ENCODE results near the gene RAD51B.
"Not testable (repeated sequence)": the region's sequence is repeated elsewhere in the genome, so short reads cannot be mapped to it uniquely, and the experiment has no call there.

RAD51B gene

DNA sequence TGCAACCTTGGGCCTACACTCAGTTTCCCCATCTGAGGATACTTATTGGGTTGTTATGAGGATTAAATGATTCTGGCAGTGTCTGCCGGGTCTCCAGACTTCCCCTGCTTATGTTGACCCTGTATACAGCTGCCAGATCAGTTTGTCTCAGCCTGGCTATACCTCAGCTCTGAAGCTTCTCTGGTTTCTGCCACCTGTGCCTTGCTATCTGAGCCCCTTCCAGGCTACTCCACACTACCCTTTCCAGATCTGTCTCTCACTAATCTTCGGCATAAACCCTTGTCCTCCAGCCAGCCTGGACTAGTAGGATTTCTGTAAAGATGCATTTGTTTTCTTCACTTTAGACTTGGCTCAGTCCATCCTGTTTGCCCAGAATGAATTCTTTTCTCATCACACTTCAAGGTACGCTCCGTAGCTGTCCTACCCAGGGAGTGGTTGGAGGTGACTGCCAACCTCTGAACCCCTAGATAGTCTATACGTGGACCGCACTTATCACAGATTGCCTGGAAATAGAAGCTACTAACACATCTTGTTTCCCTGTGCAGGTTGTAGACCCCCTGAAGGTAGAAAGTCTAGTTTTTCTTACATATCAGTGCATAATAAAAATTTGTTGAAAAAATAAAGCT lies 422.4 kb downstream of the RAD51B start:
- DNase-seq: no peak

DNA sequence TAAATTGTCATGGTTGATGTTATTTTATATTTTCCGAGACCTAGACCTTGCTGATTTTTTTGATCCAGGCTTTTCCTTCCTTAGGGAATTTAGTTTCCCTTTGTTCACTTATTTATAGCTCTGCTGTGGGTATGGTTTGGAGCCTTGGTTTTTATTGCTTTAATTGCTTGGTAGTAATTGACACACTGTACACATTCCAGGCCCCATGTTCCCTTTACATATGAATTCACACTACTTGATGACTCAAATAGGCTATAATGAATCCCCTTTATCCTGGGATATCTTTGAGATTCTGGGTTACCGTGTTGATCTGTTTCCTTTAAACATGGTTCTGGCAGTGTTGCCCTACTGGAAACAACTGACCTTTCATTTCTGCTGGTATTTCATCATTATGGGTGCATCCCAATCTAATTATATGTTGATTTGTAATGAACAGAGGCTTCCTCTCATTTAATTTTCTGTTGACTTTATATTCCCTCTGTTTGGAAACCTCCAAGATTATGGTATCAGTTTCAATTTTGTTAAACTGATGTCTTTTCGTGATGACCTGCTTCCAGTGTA lies 424.0 kb downstream of the RAD51B start:
- DNase-seq: no peak

DNA sequence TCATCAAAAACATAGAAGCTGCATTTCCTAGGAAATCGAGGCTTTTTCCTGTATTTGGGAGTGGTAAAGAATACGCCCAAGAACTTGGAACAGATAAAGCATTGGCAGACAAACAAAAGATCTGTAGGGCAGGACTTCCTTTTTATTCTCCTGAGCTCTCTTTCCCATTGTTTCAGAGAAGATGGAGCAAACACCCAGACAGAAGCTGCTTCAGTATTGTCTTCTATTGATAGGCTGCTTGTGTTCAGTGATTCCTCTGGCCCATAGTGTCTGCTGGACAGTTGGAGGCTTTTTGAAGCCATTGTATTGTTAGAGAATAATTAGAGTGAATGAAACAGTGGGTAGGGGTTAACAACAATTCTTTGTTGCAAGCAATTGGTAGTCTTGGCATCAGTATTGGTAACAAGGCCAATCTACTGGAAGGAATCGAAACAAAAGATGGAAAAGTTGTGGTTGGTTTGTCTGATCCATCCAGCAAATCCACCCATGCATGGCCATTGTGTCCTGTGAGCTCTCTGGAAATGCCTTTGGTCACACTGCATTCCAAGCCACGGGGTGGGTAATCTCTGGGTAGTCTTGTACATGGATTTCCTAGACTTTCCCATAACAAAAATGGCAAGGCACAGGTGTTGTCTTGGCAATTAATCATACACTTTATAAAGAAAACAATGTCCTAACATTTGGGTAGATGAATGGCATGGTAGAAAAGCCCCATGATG lies 424.8 kb downstream of the RAD51B start:
- no peak for DNase-seq

DNA sequence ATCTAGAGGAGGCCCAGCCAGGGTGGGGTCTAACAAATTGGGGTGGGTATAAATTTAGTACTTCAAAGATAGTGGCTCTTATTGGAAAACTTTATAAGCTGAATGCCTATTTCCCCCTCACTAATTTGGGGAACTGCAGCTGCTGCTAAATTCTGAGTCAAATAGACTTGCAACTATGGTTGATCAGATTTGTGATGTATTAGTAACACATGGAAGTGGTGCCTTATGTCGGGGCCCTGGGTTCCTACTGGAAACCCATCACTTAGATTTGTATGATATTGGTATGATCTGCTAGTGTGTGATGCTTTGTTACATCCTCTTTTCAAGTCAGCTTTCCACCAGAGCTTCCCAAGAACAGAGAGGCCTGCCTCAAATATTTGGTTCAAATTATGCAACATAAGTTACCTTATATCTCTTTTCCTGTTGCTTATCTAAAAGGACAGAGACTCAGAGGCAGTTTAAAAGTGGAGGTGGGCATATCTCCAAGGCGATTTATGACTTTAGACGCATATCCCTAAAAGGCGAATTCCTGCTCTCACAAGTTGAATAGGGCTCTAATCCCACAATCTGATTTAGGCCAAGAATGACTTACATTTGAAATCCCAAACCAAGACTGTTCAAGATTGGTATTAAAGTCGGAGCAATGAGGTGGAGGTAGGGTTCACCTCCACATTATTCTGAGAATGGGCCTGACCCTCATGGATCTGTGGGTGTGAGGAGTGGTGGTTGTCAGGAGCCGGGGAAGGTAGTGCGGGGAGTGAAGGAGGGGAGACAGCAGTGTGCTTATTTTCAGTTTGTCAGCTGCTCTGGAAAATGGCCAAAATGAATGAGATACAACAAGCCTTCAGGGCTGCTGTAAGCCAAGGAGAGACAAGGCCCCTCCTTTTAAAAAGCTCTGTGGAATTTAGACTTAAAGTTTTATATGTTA lies 425.8 kb downstream of the RAD51B start:
- DNase-seq: no peak

DNA sequence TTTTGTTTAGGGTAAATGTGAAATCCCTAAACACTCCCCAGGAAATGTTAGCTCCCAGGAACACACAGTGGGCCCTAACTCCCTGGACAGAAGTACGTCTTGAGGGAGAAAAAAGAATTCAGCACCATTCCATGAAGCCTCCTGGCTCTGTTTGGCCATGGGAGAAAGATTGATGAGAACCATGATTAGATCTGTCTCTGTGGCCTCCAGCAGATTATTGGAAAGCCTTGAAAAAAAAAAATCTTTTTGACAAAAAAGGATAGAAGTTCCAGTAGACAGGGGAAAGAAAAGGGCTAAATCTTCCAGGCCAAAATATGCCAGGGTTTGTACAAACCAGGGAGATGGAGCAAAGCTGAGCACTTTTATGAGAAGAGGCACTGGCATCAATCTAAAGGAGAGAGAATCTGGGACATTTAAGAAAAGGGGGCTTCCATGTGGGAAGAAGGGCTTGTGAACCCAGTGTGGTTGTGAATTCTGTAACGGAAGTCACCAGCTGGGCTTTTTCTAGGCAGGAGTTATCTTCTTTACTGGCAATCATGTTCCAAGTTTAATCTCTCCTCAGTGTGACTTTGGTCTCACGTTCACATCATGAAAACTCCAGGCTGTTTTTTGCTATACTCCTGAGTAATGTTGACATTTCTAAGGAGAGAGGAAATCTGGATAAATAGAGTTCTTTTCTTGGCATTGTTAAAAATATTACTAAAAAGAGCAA lies 426.7 kb downstream of the RAD51B start:
- no peak for DNase-seq

DNA sequence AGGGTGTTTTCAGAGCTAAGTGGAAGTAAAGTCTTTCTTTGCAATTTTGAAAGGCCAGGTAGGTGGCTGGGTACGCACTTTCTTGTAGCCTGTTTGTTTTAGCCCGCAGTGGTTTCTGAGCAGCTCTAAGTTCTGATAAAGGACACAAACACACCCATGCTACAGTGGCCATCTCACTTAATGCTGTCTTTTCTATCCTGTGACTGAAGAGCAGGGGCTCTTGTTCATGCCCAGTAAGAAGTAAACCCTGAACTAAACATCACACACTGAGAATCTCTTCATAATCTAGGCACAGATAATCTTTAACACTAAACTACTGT lies 427.2 kb downstream of the RAD51B start:
- no peak for DNase-seq

DNA sequence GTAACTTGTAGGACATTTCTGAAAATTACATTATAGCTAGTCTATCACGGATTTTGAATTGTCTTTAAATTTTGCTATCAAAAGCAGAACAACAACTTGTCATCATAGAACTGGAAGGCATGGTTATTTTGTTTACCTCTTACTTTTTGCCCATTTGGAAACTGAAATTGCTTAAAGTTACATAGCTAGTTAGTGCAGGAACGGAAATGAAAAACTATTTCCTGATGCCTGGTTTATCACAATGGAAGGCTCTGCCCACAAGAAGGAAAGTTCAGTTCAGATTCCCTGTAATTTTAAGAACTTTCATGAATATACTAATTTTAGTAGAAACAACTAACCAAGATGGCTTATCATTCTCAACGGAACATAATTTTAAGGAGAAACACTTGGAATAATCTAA lies 427.7 kb downstream of the RAD51B start:
- no peak for DNase-seq

DNA sequence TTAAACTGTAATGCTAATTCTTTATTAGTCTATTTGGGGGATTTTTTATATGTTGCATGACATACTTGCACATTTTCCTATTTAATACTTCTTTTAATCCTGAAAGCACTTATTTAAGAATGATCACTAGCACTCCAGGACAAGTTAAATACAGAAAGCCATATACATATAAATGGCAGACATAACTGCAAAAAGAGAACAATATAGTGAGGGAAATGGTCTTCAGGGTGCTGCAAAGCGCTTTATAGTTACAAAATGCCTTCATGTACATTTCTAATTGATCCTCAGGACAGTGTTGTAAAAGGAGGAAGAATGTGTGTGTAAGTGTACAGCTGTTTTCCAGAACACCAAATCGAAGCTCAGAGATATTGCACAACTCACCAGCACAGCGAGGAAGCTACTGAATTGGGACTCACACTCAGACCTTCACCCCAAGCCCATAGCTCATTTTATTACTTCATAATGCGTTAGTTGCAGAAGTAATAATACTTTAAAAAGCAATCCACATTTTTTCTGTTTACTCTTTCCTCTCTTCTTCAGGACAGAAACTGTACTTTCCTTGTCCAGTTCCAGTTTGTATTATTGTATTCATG lies 428.2 kb downstream of the RAD51B start:
- no peak for DNase-seq

DNA sequence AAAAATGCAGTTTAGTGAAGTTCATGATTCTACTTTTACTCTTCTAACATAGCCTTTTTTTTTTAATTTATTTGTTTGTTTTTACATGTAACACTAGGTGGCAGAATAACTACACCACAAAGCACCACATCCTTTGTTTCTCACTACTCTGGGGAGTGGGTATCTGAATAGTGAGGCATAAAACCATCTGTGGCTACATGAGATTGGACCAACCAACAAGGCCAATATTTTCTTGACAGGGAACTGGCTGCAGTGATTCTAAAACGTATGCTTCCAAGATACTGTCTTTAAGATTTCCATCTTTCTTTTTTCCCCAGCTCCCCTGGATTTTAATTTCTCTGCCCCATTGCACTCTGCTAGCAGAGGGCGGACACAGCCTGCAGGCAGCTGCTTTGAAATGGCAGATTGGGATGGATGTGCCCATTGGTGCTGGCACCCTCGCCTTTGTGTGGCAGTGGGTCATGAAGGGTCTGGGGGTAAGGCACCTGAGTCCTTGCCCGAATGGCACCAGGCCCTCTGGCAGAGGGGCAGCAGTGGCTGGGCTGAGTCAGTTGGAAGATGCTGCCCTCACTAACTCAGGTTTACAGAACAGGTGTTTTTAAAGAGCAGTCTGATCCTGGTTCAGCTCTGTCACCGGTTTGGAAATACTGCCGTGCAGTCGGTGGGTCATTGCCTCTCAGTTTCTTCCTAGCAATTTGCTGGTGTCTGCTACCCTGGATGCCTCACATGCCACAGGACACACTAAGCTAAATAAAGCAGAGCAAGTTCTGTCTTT lies 429.1 kb downstream of the RAD51B start:
- DNase-seq: no peak

DNA sequence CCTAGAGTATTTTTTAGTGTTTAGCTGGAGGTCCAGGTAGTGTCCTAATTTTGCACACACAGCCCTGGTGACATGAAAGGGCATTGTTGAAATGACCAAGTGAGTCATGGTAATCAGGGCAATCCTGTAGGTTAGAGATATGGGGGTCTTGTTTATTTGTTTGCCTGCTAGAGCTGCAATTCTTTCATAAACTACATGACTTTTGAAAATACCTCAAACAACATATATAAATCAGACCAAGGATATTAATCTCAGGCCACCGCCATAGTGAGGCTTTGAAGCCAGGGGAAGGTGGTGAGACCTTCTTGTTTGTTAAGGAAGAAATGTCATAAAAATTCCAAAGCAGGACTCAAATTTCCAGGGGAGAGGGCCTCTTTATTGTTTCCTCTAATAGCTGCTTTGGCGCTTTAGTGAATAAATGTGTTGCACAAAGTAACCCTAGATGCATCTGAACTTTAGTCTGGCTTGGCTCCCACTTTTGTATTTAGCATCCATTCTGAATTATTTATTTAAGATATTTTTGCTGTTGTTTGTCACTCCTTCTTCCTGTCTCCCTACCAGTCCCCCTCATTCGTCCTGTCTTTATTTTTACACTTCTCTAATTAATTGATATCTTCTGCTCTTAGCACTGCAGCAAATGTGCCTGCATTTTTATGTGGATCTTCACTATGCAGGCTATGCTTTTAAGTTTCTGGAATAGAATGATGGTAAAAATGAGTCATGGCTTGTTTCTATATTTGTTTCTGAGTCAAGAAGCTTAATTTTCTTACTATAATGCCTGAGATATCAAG lies 430.3 kb downstream of the RAD51B start:
- no peak for DNase-seq

DNA sequence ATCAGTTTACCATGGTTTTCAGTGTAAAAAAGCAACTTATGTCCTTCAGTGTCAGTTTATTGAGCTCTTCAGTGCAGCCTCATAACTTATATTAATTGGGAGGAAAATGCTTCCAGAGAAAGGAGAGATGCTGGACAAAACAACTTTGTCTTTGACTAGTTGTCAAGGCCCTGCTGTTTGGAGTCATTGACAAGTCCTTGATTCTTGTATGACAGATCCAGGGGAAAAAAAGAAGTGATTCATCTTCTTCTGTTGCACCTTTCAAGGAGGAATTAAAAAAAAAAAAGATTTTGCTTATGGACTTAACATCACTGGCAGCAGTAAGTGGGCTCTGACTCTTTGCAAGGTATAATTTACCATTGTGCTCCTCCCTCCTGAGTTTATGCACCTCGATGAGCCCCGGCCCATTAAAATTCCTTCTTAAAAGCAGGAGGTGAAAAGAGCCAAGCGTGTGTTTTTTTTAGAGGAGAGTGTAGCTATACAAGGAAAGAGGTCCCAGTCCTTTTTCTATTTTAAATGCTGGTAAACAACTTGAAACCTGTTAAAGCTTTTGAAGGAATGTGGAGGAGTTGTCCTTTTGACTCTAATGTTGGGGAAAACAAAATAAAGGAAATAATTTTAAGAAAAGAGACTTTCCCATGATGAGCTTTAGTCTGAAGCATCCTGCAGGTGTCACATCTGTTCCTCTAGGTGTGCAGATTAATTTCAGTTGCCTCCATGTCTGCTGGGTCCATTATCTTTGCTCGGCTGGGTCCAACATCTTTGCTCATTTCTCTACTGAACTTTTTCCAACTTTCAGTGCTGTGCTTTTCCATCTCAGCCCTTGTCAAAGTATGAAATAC lies 431.6 kb downstream of the RAD51B start:
- no peak for DNase-seq

DNA sequence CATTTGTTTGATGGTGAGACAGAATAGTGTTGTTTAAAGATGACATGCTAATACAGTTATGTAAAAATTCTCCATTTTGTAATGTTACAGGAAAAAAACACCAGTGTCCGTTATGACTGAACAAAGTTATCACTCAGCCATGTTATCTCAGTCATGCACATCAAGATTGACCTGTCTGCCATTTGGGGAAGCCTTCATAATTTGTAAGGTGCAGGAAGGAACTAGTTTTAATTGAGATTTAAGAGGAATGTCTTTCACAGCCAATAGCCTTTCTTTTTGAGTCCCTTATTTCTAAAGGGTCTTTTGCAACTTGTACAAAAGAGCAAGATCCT lies 432.2 kb downstream of the RAD51B start:
- DNase-seq: no peak

DNA sequence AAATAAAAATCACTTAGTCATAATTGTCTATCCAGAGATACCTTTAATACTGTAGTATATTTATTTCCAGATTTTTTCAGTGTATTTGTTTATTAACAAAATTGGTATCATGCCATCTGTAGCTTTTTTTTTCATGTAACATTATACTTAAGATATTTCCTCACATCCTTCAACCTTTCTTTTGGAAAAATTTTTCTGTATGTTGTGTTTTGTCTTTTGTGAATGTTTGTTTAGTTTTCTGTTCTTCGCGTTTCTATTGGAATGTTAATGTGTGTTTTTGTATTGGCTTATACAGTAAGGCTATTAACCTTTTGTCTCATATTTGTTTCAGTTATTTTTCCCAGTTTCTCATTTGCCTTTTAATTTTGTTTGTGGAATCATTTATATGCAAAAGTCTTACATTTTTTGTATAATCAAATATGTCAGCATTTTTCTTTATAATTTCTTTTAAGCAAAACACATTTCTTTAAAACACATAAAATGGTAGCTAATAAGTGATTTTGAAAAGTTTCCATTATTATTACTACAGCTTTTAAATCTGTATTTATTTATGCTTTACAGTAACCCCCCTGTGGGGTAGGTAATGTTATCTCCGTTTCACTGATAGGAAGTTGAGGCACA lies 433.7 kb downstream of the RAD51B start:
- no peak for DNase-seq

DNA sequence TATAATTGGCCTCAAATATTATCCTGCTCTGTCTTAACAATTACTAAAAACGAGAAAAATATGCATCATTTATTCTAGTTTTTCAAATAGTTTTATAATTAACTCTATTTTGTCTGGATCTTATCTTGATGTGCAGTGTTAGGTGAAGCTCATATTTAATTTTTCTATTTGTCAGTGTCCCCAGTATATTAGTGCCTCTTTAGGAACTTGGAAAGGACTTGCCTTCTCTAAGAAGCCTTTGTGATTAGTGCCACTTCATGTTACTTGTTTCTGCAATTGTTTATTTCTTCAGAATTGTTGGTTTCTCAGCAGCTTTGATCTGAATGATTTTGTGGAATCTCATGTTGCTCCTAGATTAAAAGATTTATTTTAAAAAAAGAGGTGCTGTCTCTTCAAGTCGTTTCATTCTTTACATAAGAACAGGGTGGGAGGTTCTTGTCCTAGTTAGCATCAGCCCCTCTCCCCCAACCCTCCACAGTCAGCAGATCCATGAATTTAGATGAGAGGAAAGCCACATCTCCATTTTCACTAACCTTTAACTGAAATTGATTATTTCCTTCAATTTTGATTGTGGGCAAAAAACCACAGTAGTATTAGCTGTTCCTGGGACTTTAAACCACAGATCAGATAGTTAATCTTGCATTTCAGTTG lies 434.4 kb downstream of the RAD51B start:
- DNase-seq: no peak

DNA sequence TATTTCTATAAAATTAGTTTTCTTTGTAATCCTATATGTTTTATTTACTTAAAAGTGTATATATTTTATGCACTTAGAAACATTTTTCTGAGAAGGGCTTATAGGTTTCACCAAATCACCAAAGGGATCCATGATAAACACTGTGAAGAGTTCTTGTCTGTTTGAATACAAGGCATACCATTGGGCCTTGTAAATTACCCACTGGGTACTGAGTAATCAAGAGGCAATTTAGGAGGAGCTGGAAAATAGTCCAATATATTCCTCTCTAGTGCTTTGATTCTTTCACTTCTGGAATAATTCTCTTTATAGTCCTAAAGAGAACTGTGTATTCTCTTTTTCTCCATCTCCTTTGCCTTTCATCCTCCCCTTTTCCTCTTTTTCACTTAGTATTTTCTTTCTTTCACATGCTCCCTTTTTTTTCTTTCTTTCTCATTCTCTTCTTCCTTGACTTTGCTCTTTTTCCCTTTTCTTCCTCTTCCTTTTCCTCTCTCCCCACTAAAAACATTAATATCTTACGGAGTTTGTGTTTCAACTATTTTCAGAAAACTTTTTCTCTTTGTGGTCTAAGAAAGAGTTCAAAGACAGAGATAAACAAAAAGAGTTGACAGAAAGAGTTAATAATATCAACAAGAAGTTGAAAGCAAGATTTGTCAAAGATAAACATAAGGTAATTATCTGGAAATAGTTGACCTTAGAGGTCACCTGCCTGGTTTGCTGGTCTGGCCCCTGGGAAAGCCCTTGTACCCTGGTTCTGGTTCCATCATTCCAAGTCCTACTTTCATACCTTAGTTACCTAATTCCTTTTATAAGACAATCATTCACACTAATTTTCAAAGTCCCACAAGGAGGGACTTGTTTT lies 435.3 kb downstream of the RAD51B start:
- no peak for DNase-seq

DNA sequence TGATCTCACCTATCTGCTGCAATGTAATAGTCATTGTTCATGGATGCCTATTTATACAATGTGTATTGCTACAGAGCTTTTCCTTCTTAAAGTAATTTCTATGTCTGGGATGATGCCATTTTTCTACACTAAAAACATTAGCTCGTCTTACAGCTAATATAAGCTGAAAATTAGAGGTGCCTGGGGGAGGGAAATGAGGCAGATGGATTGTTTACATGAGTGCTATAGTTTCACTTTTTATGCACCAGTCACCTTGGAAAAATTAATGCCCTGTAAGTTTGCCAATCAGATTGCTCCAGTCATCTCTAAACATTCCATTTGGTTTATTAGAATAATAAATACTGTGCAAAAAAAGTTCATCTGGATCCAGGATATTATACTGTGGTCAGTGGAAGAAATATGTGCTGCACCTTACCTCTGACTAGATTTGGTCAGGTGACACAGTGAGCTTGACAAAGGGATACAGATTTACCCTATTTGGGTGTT lies 436.2 kb downstream of the RAD51B start:
- DNase-seq: no peak

DNA sequence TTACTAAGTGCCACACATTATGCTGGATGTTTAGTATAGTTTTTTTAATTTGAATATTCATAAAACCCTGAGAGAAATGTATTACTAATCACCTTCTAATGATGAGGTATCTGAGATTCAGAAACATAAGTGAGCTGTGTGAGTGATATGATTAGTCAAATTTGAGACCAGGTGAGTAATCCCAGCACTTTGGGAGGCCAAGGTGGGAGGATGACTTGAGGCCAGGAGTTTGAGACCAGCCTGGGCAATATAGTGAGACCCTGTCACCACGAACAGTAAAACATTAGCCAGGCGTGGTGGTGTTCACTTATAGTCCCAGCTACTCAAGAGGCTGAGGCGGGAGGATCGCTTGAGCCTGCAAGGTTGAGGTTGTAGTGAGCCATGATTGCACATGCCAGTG lies 438.4 kb downstream of the RAD51B start:
- DNase-seq: no peak

DNA sequence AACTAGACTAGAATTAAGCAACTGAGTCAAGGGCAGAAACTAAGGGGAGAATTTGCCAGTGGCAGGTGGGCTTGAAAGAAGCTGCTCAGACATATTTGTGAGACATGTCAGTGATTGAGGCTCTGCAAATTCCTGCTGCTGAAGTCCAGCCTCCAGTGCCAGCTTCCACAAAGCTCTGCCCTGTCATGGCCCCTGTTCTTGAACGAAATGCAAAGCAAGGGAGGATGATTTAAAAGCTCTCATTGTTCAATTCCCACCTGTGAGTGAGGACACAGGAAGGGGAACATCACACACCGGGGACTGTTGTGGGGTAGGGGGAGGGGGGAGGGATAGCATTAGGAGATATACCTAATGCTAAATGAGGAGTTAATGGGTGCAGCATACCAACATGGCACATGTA lies 439.4 kb downstream of the RAD51B start:
- not testable (repeated sequence) for DNase-seq
